DOHH2 (cell line): ENCODE data around the gene OR2M4.

Experiments used
- H3F3A ChIP-seq: fragments of 200-600 bp; sonication (generic), shearing (Covaris generic); 2 replicates; pipeline ENCODE4 v1.6.0; 2016; ENCODE audit warnings: antibody characterized with exemption, mild to moderate bottlenecking; ENCODE audit not compliant: control insufficient read depth, insufficient read depth
- H3K27ac ChIP-seq: fragments of 200-600 bp; sonication (generic); 2 replicates; pipeline ENCODE4 v1.5.1; 2014; ENCODE audit warnings: low read depth, mild to moderate bottlenecking, low read length, moderate library complexity
- H3K27me3 ChIP-seq: fragments of 200-600 bp; sonication (generic); 2 replicates; pipeline ENCODE4 v1.6.1; 2014; ENCODE audit warnings: mild to moderate bottlenecking, low read length, mixed read lengths; ENCODE audit not compliant: control insufficient read depth
- H3K36me3 ChIP-seq: fragments of 200-600 bp; sonication (generic); 2 replicates; pipeline ENCODE4 v1.6.1; 2014; ENCODE audit warnings: mild to moderate bottlenecking, low read length, moderate library complexity, mixed read lengths; ENCODE audit not compliant: control insufficient read depth
- H3K4me1 ChIP-seq: fragments of 200-600 bp; sonication (generic); 2 replicates; pipeline ENCODE4 v1.6.1; 2014; ENCODE audit warnings: mild to moderate bottlenecking, low read length, mixed read lengths; ENCODE audit not compliant: control insufficient read depth
- H3K4me2 ChIP-seq: fragments of 200-600 bp; sonication (generic); 2 replicates; pipeline ENCODE4 v1.6.0; 2014; ENCODE audit warnings: mild to moderate bottlenecking, low read length, moderate library complexity
- H3K4me3 ChIP-seq: fragments of 200-600 bp; sonication (generic); 2 replicates; pipeline ENCODE4 v1.5.1; 2014; ENCODE audit warnings: mild to moderate bottlenecking, low read length, mixed read lengths
- H3K79me2 ChIP-seq: fragments of 200-600 bp; sonication (generic); 2 replicates; pipeline ENCODE4 v1.6.1; 2014; ENCODE audit warnings: mild to moderate bottlenecking, low read length, mixed read lengths; ENCODE audit not compliant: control insufficient read depth
- H3K9me2 ChIP-seq: fragments of 200-600 bp; sonication (generic); replicated peaks from 2 replicates; pipeline ENCODE4 v1.6.1; 2014; ENCODE audit warnings: mild to moderate bottlenecking, low read length, mixed read lengths; ENCODE audit not compliant: control insufficient read depth
- H3K9me3 ChIP-seq: fragments of 200-600 bp; sonication (generic); 2 replicates; pipeline ENCODE4 v1.6.1; 2014; ENCODE audit warnings: antibody characterized with exemption, low read length, mixed read lengths; ENCODE audit not compliant: control insufficient read depth, insufficient read depth
- H4K20me1 ChIP-seq: fragments of 200-600 bp; sonication (generic); 2 replicates; pipeline ENCODE4 v1.6.0; 2014; ENCODE audit warnings: low read depth, mild to moderate bottlenecking, antibody characterized with exemption, low read length, moderate library complexity; ENCODE audit not compliant: control insufficient read depth, insufficient read depth
- CTCF ChIP-seq: fragments of 200-600 bp; sonication (generic); IDR thresholded peaks from one replicate; pipeline ENCODE4 v1.5.1; 2014; ENCODE audit warnings: antibody characterized with exemption, mild to moderate bottlenecking, low read depth, low read length; ENCODE audit not compliant: poor library complexity, severe bottlenecking
- EZH2phosphoT487 ChIP-seq: fragments of 200-600 bp; sonication (generic); IDR thresholded peaks from 2 replicates; pipeline ENCODE4 v1.6.1; 2017; ENCODE audit warnings: borderline replicate concordance, mild to moderate bottlenecking, antibody characterized with exemption, low read length, moderate library complexity, mixed read lengths

Gene OR2M4

GRCh38 chr1:248194117-248194516, 37.1 kb upstream of the OR2M4 start:
- no peak overlapping the region for H3K4me2 ChIP-seq
- no peaks in the 10 kb centered on the region; the same call in 1 of the 2 replicates for H3K9me3 ChIP-seq
- H3K4me3 ChIP-seq: no peak overlapping the region
- no peaks in the 10 kb centered on the region for H3K4me1 ChIP-seq
- no peak overlapping the region for H3K27ac ChIP-seq
- H3F3A ChIP-seq: no peaks in the 10 kb centered on the region
- no peaks in the 10 kb centered on the region for H3K36me3 ChIP-seq
- TF ChIP-seq CTCF: no peak
- no peak for TF ChIP-seq EZH2phosphoT487
- no peaks in the 10 kb centered on the region for H3K9me2 ChIP-seq
- no peaks in the 10 kb centered on the region for H3K79me2 ChIP-seq
- H4K20me1 ChIP-seq: no peaks in the 10 kb centered on the region
- H3K27me3 ChIP-seq: no peaks in the 10 kb centered on the region

- no peaks in the 10 kb centered on the region for H3K36me3 ChIP-seq
- no peaks in the 10 kb centered on the region for H3K9me2 ChIP-seq
- H3K27me3 ChIP-seq: no peaks in the 10 kb centered on the region
- no peaks in the 10 kb centered on the region for H3K9me3 ChIP-seq
- TF ChIP-seq CTCF (no peak), EZH2phosphoT487 (no peak)
- no peaks in the 10 kb centered on the region for H4K20me1 ChIP-seq
- no peaks in the 10 kb centered on the region for H3F3A ChIP-seq
- H3K4me2 ChIP-seq: no peak within 1 kb of the TSS
- no peaks in the 10 kb centered on the region for H3K4me1 ChIP-seq
- no peak within 1 kb of the TSS for H3K4me3 ChIP-seq
- no peaks in the 10 kb centered on the region for H3K79me2 ChIP-seq
- H3K27ac ChIP-seq: no peak within 1 kb of the TSS
Measured at GRCh38 chr1:248196965-248197364, 34.3 kb upstream of the OR2M4 start, which contains the start of gene OR2M3. Gene OR2M3, plus strand, starts transcription at chr1:248197265. Its CDS starts 5,803 bp downstream, at chr1:248203068.

GRCh38 chr1:248215880-248216279, 15.3 kb upstream of the OR2M4 start:
- H3K4me2 ChIP-seq: no peak overlapping the region

More at GRCh38 chr1:248215880-248216279, 15.3 kb upstream of the OR2M4 start:
- Histone ChIP-seq H3K27ac (no peak overlapping the region), H3K27me3 (no peaks in the 10 kb centered on the region), H3K9me2 (0 out of 2 replicates have a peak, but pooled peaks cover 2% of the 10 kb centered on the region), H3K36me3 (no peaks in the 10 kb centered on the region), H3K79me2 (no peaks in the 10 kb centered on the region), H3K4me3 (no peak overlapping the region), H4K20me1 (no peaks in the 10 kb centered on the region), H3F3A (no peaks in the 10 kb centered on the region), H3K9me3 (no peaks in the 10 kb centered on the region), H3K4me1 (no peaks in the 10 kb centered on the region)
- TF ChIP-seq EZH2phosphoT487 (no peak), CTCF (no peak)
